Ishikawa (cell line): ENCODE results near the gene TNS1.

Experiments used
- CEBPB ChIP-seq: IDR thresholded peaks from 2 replicates; pipeline ENCODE4 v1.6.1; 2012
- CREB1 ChIP-seq: IDR thresholded peaks from 2 replicates; pipeline ENCODE4 v1.6.1; 2012; ENCODE audit warnings: low read depth
- EGR1 ChIP-seq: IDR thresholded peaks from 2 replicates; pipeline ENCODE4 v1.6.1; 2012
- RAD21 ChIP-seq: IDR thresholded peaks from 2 replicates; pipeline ENCODE4 v1.6.1; 2012; ENCODE audit warnings: low read depth
- TAF1 ChIP-seq: IDR thresholded peaks from 2 replicates; pipeline ENCODE4 v1.6.1; 2012; ENCODE audit warnings: low read depth, mild to moderate bottlenecking
- TCF12 ChIP-seq: IDR thresholded peaks from 2 replicates; pipeline ENCODE4 v1.6.1; 2012; ENCODE audit warnings: low read depth
- TEAD4 ChIP-seq: IDR thresholded peaks from 2 replicates; pipeline ENCODE4 v1.6.1; 2012
- YY1 ChIP-seq: IDR thresholded peaks from 2 replicates; pipeline ENCODE4 v1.6.1; 2012; ENCODE audit warnings: low read depth
- ZBTB7A ChIP-seq: IDR thresholded peaks from 2 replicates; pipeline ENCODE4 v1.6.1; 2012; ENCODE audit warnings: low read depth
- TF ChIP-seq, protein P1 (sequence below): IDR thresholded peaks from 2 replicates; pipeline ENCODE4 v1.6.1; 2012; ENCODE audit warnings: low read depth, mild to moderate bottlenecking
- TF ChIP-seq, protein P2 (sequence below): IDR thresholded peaks from 2 replicates; pipeline ENCODE4 v1.6.1; 2012
- TF ChIP-seq, protein P3 (sequence below): IDR thresholded peaks from 2 replicates; pipeline ENCODE4 v1.6.1; 2012

DNA sequence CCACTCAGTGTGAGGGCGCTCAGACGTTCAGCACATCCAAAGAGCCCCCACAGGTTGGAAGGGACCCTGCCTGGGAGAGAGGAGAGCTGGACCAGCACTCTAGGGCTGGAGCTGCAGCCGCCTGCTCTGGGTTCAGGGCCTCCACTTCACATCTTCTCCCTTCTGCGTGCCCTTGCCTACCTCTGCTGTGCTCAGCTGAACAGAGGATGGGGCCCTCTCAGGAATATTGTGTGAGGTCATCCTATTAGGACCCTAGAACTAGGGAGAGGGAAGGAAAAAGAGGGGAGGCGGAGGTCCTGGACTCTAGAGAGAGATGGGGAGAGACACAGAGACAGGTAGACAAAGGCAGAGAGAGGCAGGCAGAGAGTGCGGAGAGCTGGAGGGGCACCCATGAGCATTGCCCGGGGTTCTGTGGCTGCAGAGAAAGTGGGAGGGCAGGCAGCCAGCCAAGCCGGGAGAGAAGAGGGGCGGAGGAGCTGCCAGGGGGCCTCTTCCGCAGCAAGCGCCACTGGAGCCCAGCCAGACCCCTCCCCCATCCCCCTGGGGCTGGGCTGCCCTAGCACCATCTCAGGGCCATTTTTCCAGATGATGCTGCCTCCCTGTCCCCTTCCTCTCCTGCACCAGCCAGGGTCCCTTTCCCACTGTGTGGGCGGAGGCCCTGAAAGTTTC lies 8.3 kb upstream of the TNS1 start:
- no peak for TF ChIP-seq CEBPB
- TF ChIP-seq CREB1, result no peak
- TF ChIP-seq, protein P1, sequence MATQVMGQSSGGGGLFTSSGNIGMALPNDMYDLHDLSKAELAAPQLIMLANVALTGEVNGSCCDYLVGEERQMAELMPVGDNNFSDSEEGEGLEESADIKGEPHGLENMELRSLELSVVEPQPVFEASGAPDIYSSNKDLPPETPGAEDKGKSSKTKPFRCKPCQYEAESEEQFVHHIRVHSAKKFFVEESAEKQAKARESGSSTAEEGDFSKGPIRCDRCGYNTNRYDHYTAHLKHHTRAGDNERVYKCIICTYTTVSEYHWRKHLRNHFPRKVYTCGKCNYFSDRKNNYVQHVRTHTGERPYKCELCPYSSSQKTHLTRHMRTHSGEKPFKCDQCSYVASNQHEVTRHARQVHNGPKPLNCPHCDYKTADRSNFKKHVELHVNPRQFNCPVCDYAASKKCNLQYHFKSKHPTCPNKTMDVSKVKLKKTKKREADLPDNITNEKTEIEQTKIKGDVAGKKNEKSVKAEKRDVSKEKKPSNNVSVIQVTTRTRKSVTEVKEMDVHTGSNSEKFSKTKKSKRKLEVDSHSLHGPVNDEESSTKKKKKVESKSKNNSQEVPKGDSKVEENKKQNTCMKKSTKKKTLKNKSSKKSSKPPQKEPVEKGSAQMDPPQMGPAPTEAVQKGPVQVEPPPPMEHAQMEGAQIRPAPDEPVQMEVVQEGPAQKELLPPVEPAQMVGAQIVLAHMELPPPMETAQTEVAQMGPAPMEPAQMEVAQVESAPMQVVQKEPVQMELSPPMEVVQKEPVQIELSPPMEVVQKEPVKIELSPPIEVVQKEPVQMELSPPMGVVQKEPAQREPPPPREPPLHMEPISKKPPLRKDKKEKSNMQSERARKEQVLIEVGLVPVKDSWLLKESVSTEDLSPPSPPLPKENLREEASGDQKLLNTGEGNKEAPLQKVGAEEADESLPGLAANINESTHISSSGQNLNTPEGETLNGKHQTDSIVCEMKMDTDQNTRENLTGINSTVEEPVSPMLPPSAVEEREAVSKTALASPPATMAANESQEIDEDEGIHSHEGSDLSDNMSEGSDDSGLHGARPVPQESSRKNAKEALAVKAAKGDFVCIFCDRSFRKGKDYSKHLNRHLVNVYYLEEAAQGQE, result no peak
- TF ChIP-seq YY1, result no peak
- TF ChIP-seq, protein P2, sequence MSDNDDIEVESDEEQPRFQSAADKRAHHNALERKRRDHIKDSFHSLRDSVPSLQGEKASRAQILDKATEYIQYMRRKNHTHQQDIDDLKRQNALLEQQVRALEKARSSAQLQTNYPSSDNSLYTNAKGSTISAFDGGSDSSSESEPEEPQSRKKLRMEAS, result no peak
- no peak for TF ChIP-seq TAF1
- TF ChIP-seq ZBTB7A, result no peak
- no peak for TF ChIP-seq RAD21
- no peak for TF ChIP-seq TCF12
- no peak for TF ChIP-seq EGR1
- no peak for TF ChIP-seq TEAD4
- TF ChIP-seq, protein P3, sequence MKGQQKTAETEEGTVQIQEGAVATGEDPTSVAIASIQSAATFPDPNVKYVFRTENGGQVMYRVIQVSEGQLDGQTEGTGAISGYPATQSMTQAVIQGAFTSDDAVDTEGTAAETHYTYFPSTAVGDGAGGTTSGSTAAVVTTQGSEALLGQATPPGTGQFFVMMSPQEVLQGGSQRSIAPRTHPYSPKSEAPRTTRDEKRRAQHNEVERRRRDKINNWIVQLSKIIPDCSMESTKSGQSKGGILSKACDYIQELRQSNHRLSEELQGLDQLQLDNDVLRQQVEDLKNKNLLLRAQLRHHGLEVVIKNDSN, result no peak
